CD14-positive monocyte (primary cell): Measurements from ENCODE around the gene SMIM38. TPM values are rescaled to one million over a fixed set of nuclear protein-coding genes. Genes with fewer than 3 reads are reported as not detected.

Experiments
- DNase-seq, 3 donors: peaks; one replicate each; pipeline ENCODE4 v3.0.0-alpha.2; 2011 to 2022
- H2AFZ ChIP-seq: 2 replicates; pipeline ENCODE4 v1.6.0; 2012; ENCODE audit warnings: mild to moderate bottlenecking, low read depth, low read length, inconsistent platforms; ENCODE audit not compliant: insufficient read depth, poor library complexity, severe bottlenecking
- H3K27ac ChIP-seq, 2 donors: 1 replicate in 1 of 2; 2 replicates in 1 of 2; pipeline ENCODE4 v1.5.1; 2012 to 2013; ENCODE audit warnings: low read length in 2 of 2, control low read depth in 1 of 2, inconsistent platforms in 1 of 2, low read depth in 1 of 2, mild to moderate bottlenecking in 1 of 2
- H3K27me3 ChIP-seq, 2 donors: one replicate each; pipeline versions ENCODE4 v1.6.0 to v1.6.1; 2011 to 2013; ENCODE audit warnings: low read length in 2 of 2; ENCODE audit not compliant: control insufficient read depth in 2 of 2, insufficient read depth in 2 of 2
- H3K36me3 ChIP-seq, 2 donors: replicated peaks in 1 of 2; 1 replicate in 1 of 2; 2 replicates in 1 of 2; pipeline versions ENCODE4 v1.5.1 to v1.6.1; 2012 to 2013; ENCODE audit warnings: low read length in 2 of 2, control low read depth in 1 of 2, inconsistent platforms in 1 of 2, mild to moderate bottlenecking in 1 of 2; ENCODE audit not compliant: insufficient read depth in 2 of 2, control insufficient read depth in 1 of 2
- H3K4me1 ChIP-seq, 2 donors: 1 replicate in 1 of 2; 2 replicates in 1 of 2; pipeline versions ENCODE4 v1.5.1 to v1.6.1; 2012 to 2013; ENCODE audit warnings: low read length in 2 of 2, control low read depth in 1 of 2, inconsistent platforms in 1 of 2, mild to moderate bottlenecking in 1 of 2, moderate library complexity in 1 of 2; ENCODE audit not compliant: insufficient read depth in 2 of 2, control insufficient read depth in 1 of 2
- H3K4me2 ChIP-seq: replicated peaks from 2 replicates; pipeline ENCODE3; 2012; ENCODE audit warnings: low read length, moderate library complexity, mild to moderate bottlenecking; ENCODE audit not compliant: poor library complexity, severe bottlenecking; ENCODE audit errors: extremely low read depth
- H3K4me3 ChIP-seq, 3 experiments: fragments of 200-600 bp in 1 of 3; sonication (generic) in 1 of 3; replicated peaks in 1 of 3; 1 replicate in 2 of 3; 2 replicates in 1 of 3; pipeline ENCODE4 v1.5.1; 2011 to 2013; ENCODE audit warnings: low read length in 3 of 3, mild to moderate bottlenecking in 3 of 3, control low read depth in 2 of 3, low read depth in 2 of 3, inconsistent platforms in 1 of 3, moderate library complexity in 1 of 3
- H3K79me2 ChIP-seq: 2 replicates; pipeline ENCODE4 v1.6.0; 2012; ENCODE audit warnings: mild to moderate bottlenecking, control low read depth, inconsistent platforms, low read length, moderate library complexity; ENCODE audit not compliant: insufficient read depth
- H3K9ac ChIP-seq: 2 replicates; pipeline ENCODE4 v1.6.0; 2017; ENCODE audit warnings: low read length, mild to moderate bottlenecking; ENCODE audit not compliant: insufficient read depth, poor library complexity, severe bottlenecking
- H3K9me3 ChIP-seq, 2 donors: replicated peaks in 1 of 2; 1 replicate in 1 of 2; 2 replicates in 1 of 2; pipeline versions ENCODE4 v1.5.1 to v1.6.1; 2012 to 2013; ENCODE audit warnings: low read length in 2 of 2, control low read depth in 1 of 2; ENCODE audit not compliant: control insufficient read depth in 1 of 2, insufficient read depth in 1 of 2
- H4K20me1 ChIP-seq: 2 replicates; pipeline ENCODE4 v1.6.0; 2012; ENCODE audit warnings: mild to moderate bottlenecking, low read length, control low read depth, moderate library complexity; ENCODE audit not compliant: insufficient read depth
- H3K27ac Mint-ChIP-seq, 7 donors: one replicate each; pipeline ENCODE4 v1.8.0; 2020; ENCODE audit warnings: mild to moderate bottlenecking in 7 of 7, mixed read lengths in 7 of 7, moderate library complexity in 6 of 7, inconsistent platforms in 2 of 7
- H3K27me3 Mint-ChIP-seq, 3 donors: one replicate each; pipeline ENCODE4 v1.8.0; 2021 to 2022; ENCODE audit warnings: low read depth in 3 of 3, mild to moderate bottlenecking in 3 of 3, mixed read lengths in 3 of 3, moderate library complexity in 3 of 3, inconsistent platforms in 1 of 3
- H3K36me3 Mint-ChIP-seq, 2 donors: one replicate each; pipeline ENCODE4 v1.8.0; 2020; ENCODE audit warnings: mixed read lengths in 2 of 2, inconsistent platforms in 1 of 2, mild to moderate bottlenecking in 1 of 2
- H3K4me1 Mint-ChIP-seq: one replicate; pipeline ENCODE4 v1.8.0; 2020; ENCODE audit warnings: mild to moderate bottlenecking, mixed read lengths
- H3K4me3 Mint-ChIP-seq, 2 donors: one replicate each; pipeline ENCODE4 v1.8.0; 2020; ENCODE audit warnings: mild to moderate bottlenecking in 2 of 2, mixed read lengths in 2 of 2, moderate library complexity in 1 of 2
- H3K9me3 Mint-ChIP-seq, 7 donors: one replicate each; pipeline ENCODE4 v1.8.0; 2020 to 2022; ENCODE audit warnings: mixed read lengths in 7 of 7, mild to moderate bottlenecking in 6 of 7, moderate library complexity in 6 of 7, inconsistent platforms in 2 of 7
- CTCF ChIP-seq: fragments of 200-600 bp; IDR thresholded peaks from one replicate; pipeline ENCODE4 v1.8.0; 2022; ENCODE audit warnings: antibody characterized with exemption, mild to moderate bottlenecking
- WGBS: methylation state at CpG from one replicate; pipeline ENCODE4 v1.1.5; 2013; ENCODE audit warnings: missing lambda C conversion rate; ENCODE audit not compliant: insufficient coverage; 5-methylcytosine and 5-hydroxymethylcytosine counted together
- intact Hi-C, 2 donors: fragments of 100-400 bp; cut with micrococcal nuclease; formaldehyde crosslinking; loops; one replicate each; pipeline versions ENCODE4 v1.15.0 to v1.15.1; 2023
- polyA plus RNA-seq, 3 donors: library from polyadenylated mRNA; depleted of rRNA in 1 of 3; unstranded in 2 of 3; stranded (reverse) in 1 of 3; fragments of 300-500 nt in 2 of 3; fragments of >200 nt in 1 of 3; fragmentation: Illumina TruSeq in 2 of 3; gene quantifications; 1 replicate in 2 of 3; 2 replicates in 1 of 3; pipeline ENCODE4 v1.2.3, GENCODE V29; 2012 to 2021

Gene SMIM38
- polyA plus RNA-seq, 3 donors = 0.05 TPM; not detected in 2

DNA sequence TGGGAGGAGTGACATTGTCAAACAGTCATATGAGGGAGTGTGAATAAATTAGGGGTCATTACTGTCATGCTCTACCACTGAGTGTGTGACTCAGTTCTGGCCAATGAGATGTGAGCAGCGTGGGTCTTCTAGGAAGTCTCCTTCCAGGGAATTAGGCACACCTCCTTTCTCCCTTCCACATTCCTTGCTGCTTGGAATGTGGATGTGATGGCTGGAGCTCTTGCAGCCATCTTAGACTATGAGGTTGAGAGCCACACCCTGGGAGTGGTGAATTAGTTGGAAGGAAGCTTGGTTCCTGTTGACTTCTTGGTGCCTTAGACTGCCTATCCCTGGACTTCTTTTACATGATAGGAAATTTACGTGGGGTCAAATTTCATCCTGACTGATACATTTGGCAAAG, 36.5 kb upstream of the SMIM38 start:
- H3K4me1 Mint-ChIP-seq = peaks cover 5% of the 10 kb centered on the region
- Histone ChIP-seq H3K4me1 (no peaks in the 10 kb centered on the region), H3K9ac (no peak overlapping the region), H3K4me2 (no peak overlapping the region), H3K27me3 (no peaks in the 10 kb centered on the region), H3K4me3 (no peak overlapping the region), H3K27ac (no peak overlapping the region), H3K36me3 (no peaks in the 10 kb centered on the region), H3K9me3 (no peaks in the 10 kb centered on the region), H4K20me1 (no peaks in the 10 kb centered on the region), H3K79me2 (no peaks in the 10 kb centered on the region), H2AFZ (no peak overlapping the region)
- H3K27me3 Mint-ChIP-seq = peaks cover 0 to 10% (median 7%) of the 10 kb centered on the region in 3 donors
- intact Hi-C loops = no loop called here
- H3K4me3 Mint-ChIP-seq = no peak overlapping the region
- H3K36me3 Mint-ChIP-seq = no peaks in the 10 kb centered on the region
- no peak for DNase-seq
- WGBS = 67% methylated on average over 1 of the region's 2 CpGs
- H3K27ac Mint-ChIP-seq = no peak overlapping the region
- TF ChIP-seq CTCF = no peak
- H3K9me3 Mint-ChIP-seq = peaks cover 0 to 8% (median 3%) of the 10 kb centered on the region in 7 donors

- Histone ChIP-seq H3K27me3 (no peaks in the 10 kb centered on the region), H3K27ac (no peak overlapping the region), H3K4me2 (no peak overlapping the region), H3K36me3 (no peaks in the 10 kb centered on the region), H4K20me1 (no peaks in the 10 kb centered on the region), H2AFZ (no peak overlapping the region), H3K9ac (no peak overlapping the region), H3K9me3 (no peaks in the 10 kb centered on the region), H3K4me3 (no peak overlapping the region), H3K4me1 (no peaks in the 10 kb centered on the region), H3K79me2 (no peaks in the 10 kb centered on the region)
- Mint-ChIP-seq H3K9me3 (peaks cover 0 to 8% (median 3%) of the 10 kb centered on the region in 7 donors), H3K27me3 (peaks cover 0 to 10% (median 5%) of the 10 kb centered on the region in 3 donors), H3K4me3 (no peak overlapping the region), H3K4me1 (peaks cover 5% of the 10 kb centered on the region), H3K36me3 (no peaks in the 10 kb centered on the region), H3K27ac (no peak overlapping the region)
- WGBS = 97% methylated on average over 10 of the region's 21 CpGs
- DNase-seq = no peak
- TF ChIP-seq CTCF = no peak
- intact Hi-C loops = no loop called here
Observed at GRCh38 chr11:69120096-69120875, 35.4 kb upstream of the SMIM38 start.
